GM23338 (cell line): ENCODE results near the gene PRIMPOL.
"Not testable (repeated sequence)": the region's sequence is repeated elsewhere in the genome, so short reads cannot be mapped to it uniquely, and the experiment has no call there.

Experiments
- CREB1 ChIP-seq: fragments of 250-450 bp; sonication (Bioruptor Pico); IDR thresholded peaks from 2 replicates; pipeline ENCODE4 v1.5.0; 2020; ENCODE audit warnings: low read depth, mild to moderate bottlenecking, moderate library complexity
- CTCF ChIP-seq, 2 experiments: fragments of 200-600 bp in 1 of 2; sonication (generic) in 1 of 2; conservative IDR thresholded peaks; 2 replicates each; pipeline versions ENCODE4 v1.5.1 to v1.6.1; 2016 to 2017; ENCODE audit warnings: antibody characterized with exemption in 2 of 2, low read depth in 2 of 2, mild to moderate bottlenecking in 2 of 2, moderate library complexity in 1 of 2
- EZH2 ChIP-seq: fragments of 200-600 bp; sonication (generic); IDR thresholded peaks from one replicate; pipeline ENCODE4 v1.8.0; 2017; ENCODE audit warnings: antibody characterized with exemption, mild to moderate bottlenecking, low read depth; ENCODE audit not compliant: unreplicated experiment
- EZH2phosphoT487 ChIP-seq: fragments of 200-600 bp; sonication (generic); IDR thresholded peaks from one replicate; pipeline ENCODE4 v1.8.1; 2018; ENCODE audit warnings: antibody characterized with exemption; ENCODE audit not compliant: unreplicated experiment
- JUNB ChIP-seq: IDR thresholded peaks from one replicate; pipeline ENCODE4 v1.6.1; 2016; ENCODE audit warnings: antibody characterized with exemption; ENCODE audit not compliant: unreplicated experiment
- POLR2AphosphoS5 ChIP-seq: IDR thresholded peaks from 2 replicates; pipeline ENCODE4 v1.6.1; 2016; ENCODE audit warnings: antibody characterized with exemption, low read depth
- STAT1 ChIP-seq: IDR thresholded peaks from one replicate; pipeline ENCODE4 v1.6.1; 2016; ENCODE audit warnings: antibody characterized with exemption; ENCODE audit not compliant: unreplicated experiment
- ZNF114 ChIP-seq: fragments of 250-450 bp; sonication (Bioruptor Pico); IDR thresholded peaks from 2 replicates; pipeline ENCODE4 v1.5.0; 2020; ENCODE audit warnings: mild to moderate bottlenecking, moderate library complexity
- ZNF331 ChIP-seq: fragments of 250-450 bp; sonication (Bioruptor Pico); IDR thresholded peaks from 2 replicates; pipeline ENCODE4 v1.5.0; 2020; ENCODE audit warnings: low read depth, mild to moderate bottlenecking, moderate library complexity
- ZNF462 ChIP-seq: fragments of 250-450 bp; sonication (Bioruptor Pico); IDR thresholded peaks from 2 replicates; pipeline ENCODE4 v1.5.0; 2020; ENCODE audit warnings: mild to moderate bottlenecking, moderate library complexity
- TF ChIP-seq, protein P1 (sequence below): IDR thresholded peaks from one replicate; pipeline ENCODE4 v1.6.1; 2018; ENCODE audit warnings: antibody characterized with exemption; ENCODE audit not compliant: unreplicated experiment
- TF ChIP-seq, protein P2 (sequence below): IDR thresholded peaks from 2 replicates; pipeline ENCODE4 v1.6.1; 2016; ENCODE audit warnings: antibody characterized with exemption

- not testable (repeated sequence) for TF ChIP-seq CTCF (conservative IDR thresholded peaks at IDR 0.05; ENCODE audit: low read depth in 2 of 2); EZH2; CREB1 (CRISPR knock-in tag); EZH2phosphoT487; POLR2AphosphoS5; JUNB; ZNF331 (CRISPR knock-in tag); ZNF114 (CRISPR knock-in tag); ZNF462; STAT1
- TF ChIP-seq, protein P1, sequence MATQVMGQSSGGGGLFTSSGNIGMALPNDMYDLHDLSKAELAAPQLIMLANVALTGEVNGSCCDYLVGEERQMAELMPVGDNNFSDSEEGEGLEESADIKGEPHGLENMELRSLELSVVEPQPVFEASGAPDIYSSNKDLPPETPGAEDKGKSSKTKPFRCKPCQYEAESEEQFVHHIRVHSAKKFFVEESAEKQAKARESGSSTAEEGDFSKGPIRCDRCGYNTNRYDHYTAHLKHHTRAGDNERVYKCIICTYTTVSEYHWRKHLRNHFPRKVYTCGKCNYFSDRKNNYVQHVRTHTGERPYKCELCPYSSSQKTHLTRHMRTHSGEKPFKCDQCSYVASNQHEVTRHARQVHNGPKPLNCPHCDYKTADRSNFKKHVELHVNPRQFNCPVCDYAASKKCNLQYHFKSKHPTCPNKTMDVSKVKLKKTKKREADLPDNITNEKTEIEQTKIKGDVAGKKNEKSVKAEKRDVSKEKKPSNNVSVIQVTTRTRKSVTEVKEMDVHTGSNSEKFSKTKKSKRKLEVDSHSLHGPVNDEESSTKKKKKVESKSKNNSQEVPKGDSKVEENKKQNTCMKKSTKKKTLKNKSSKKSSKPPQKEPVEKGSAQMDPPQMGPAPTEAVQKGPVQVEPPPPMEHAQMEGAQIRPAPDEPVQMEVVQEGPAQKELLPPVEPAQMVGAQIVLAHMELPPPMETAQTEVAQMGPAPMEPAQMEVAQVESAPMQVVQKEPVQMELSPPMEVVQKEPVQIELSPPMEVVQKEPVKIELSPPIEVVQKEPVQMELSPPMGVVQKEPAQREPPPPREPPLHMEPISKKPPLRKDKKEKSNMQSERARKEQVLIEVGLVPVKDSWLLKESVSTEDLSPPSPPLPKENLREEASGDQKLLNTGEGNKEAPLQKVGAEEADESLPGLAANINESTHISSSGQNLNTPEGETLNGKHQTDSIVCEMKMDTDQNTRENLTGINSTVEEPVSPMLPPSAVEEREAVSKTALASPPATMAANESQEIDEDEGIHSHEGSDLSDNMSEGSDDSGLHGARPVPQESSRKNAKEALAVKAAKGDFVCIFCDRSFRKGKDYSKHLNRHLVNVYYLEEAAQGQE = not testable (repeated sequence)
- TF ChIP-seq, protein P2, sequence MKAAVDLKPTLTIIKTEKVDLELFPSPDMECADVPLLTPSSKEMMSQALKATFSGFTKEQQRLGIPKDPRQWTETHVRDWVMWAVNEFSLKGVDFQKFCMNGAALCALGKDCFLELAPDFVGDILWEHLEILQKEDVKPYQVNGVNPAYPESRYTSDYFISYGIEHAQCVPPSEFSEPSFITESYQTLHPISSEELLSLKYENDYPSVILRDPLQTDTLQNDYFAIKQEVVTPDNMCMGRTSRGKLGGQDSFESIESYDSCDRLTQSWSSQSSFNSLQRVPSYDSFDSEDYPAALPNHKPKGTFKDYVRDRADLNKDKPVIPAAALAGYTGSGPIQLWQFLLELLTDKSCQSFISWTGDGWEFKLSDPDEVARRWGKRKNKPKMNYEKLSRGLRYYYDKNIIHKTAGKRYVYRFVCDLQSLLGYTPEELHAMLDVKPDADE = not testable (repeated sequence)
These were observed 8.3 kb downstream of the PRIMPOL start for GRCh38 chr4:184657820-184658219.
